GM10248 (cell line): Measurements from ENCODE around the gene FIBIN.
"Not testable (repeated sequence)": the region's sequence is repeated elsewhere in the genome, so short reads cannot be mapped to it uniquely, and the experiment has no call there.

Source experiments
- CTCF ChIA-PET: fragments of 300-600 bp; sonication (Branson Sonifier 250); formaldehyde crosslinking; extraction: SDS; loops from one replicate; lab custom pipeline; 2021; ENCODE audit warnings: antibody characterized with exemption; lab: Yijun Ruan, JAX
- POLR2A ChIA-PET: fragments of 350-650 bp; sonication (Branson Sonifier 250); formaldehyde crosslinking; extraction: SDS; loops from one replicate; lab custom pipeline; 2020; ENCODE audit warnings: antibody characterized with exemption; lab: Yijun Ruan, JAX
- DNase-seq: peaks from one replicate; pipeline ENCODE4 v3.0.0; 2012; ENCODE audit errors: extremely low spot score
- CTCF ChIP-seq: IDR thresholded peaks from 2 replicates; pipeline ENCODE4 v1.5.1; 2012; ENCODE audit warnings: mild to moderate bottlenecking, low read depth; ENCODE audit errors: extremely low read depth, missing control alignments, control extremely low read depth

FIBIN gene

GRCh38 chr11:26976389-26976788 is 17.5 kb upstream of the FIBIN start:
- ChIA-PET POLR2A (no interaction called here), CTCF (no interaction called here)
- no peak for DNase-seq
- no peak for TF ChIP-seq CTCF

GRCh38 chr11:26977209-26977608 is 16.7 kb upstream of the FIBIN start:
- DNase-seq, CTCF ChIA-PET, POLR2A ChIA-PET: not testable (repeated sequence)

- DNase-seq, result no peak
- ChIA-PET CTCF (no interaction called here), POLR2A (no interaction called here)
- no peak for TF ChIP-seq CTCF
Observed at GRCh38 chr11:26983645-26984044, 10.3 kb upstream of the FIBIN start.

- no peak for DNase-seq
- CTCF ChIA-PET, result no interaction called here
- TF ChIP-seq CTCF, result no peak
- POLR2A ChIA-PET, result no interaction called here
Observed at GRCh38 chr11:26985470-26985869, 8.4 kb upstream of the FIBIN start.

- TF ChIP-seq CTCF, result no peak
- DNase-seq, result no peak
- ChIA-PET POLR2A (no interaction called here), CTCF (no interaction called here)
Observed at GRCh38 chr11:26985943-26986342, 8.0 kb upstream of the FIBIN start.

GRCh38 chr11:26987272-26987671 is 6.6 kb upstream of the FIBIN start:
- no peak for DNase-seq
- no peak for TF ChIP-seq CTCF
- ChIA-PET CTCF (no interaction called here), POLR2A (no interaction called here)

- ChIA-PET CTCF (no interaction called here), POLR2A (no interaction called here)
- no peak for TF ChIP-seq CTCF
- DNase-seq, result no peak
Observed at GRCh38 chr11:26987731-26988130, 6.2 kb upstream of the FIBIN start.
